HepG2 (cell line): ENCODE data around the gene SGCB. TPM values are rescaled to one million over a fixed set of nuclear protein-coding genes. Genes with fewer than 3 reads are reported as not detected.

Experiments
- ARNT ChIP-seq: fragments of 450-650 bp; IDR thresholded peaks from 2 replicates; pipeline ENCODE4 v1.6.1; 2017
- CERS6 ChIP-seq: sonication (generic); formaldehyde crosslinking; IDR thresholded peaks from 2 replicates; pipeline ENCODE4 v1.5.0; 2020; ENCODE audit warnings: missing genetic modification reagents
- CSRNP2 ChIP-seq: sonication (generic); formaldehyde crosslinking; conservative IDR thresholded peaks from 2 replicates; pipeline ENCODE4 v1.8.0; 2022; ENCODE audit warnings: low read depth, missing genetic modification reagents
- HNRNPUL1 ChIP-seq: fragments of 200-400 bp; formaldehyde crosslinking; IDR thresholded peaks from 2 replicates; pipeline ENCODE4 v1.6.1; 2017; ENCODE audit warnings: low read depth, mild to moderate bottlenecking, low read length, moderate library complexity
- MTERF4 ChIP-seq: sonication (generic); formaldehyde crosslinking; IDR thresholded peaks from 2 replicates; pipeline ENCODE4 v1.8.0; 2023; ENCODE audit warnings: mild to moderate bottlenecking, missing genetic modification reagents
- MTF1 ChIP-seq: sonication (generic); formaldehyde crosslinking; IDR thresholded peaks from 2 replicates; pipeline ENCODE4 v1.5.0; 2020; ENCODE audit warnings: missing genetic modification reagents
- NFIB ChIP-seq: sonication (generic); formaldehyde crosslinking; IDR thresholded peaks from 2 replicates; pipeline ENCODE4 v1.9.0; 2021; ENCODE audit warnings: missing genetic modification reagents, mild to moderate bottlenecking, borderline replicate concordance
- PAXIP1 ChIP-seq: sonication (generic); formaldehyde crosslinking; conservative IDR thresholded peaks from 2 replicates; pipeline ENCODE4 v1.4.0; 2020; ENCODE audit warnings: mild to moderate bottlenecking, missing genetic modification reagents, moderate library complexity
- WIZ ChIP-seq: sonication (generic); formaldehyde crosslinking; IDR thresholded peaks from 2 replicates; pipeline ENCODE4 v1.5.1; 2020; ENCODE audit warnings: mild to moderate bottlenecking, missing genetic modification reagents
- ZBTB39 ChIP-seq: sonication (generic); formaldehyde crosslinking; IDR thresholded peaks from 2 replicates; pipeline ENCODE4 v1.5.0; 2020; ENCODE audit warnings: missing genetic modification reagents
- ZBTB44 ChIP-seq: sonication (generic); formaldehyde crosslinking; IDR thresholded peaks from 2 replicates; pipeline ENCODE4 v1.4.0; 2020; ENCODE audit warnings: missing genetic modification reagents
- ZNF280D ChIP-seq: sonication (generic); formaldehyde crosslinking; IDR thresholded peaks from 2 replicates; pipeline ENCODE4 v1.5.1; 2020; ENCODE audit warnings: mild to moderate bottlenecking, missing genetic modification reagents
- ZNF709 ChIP-seq: sonication (generic); formaldehyde crosslinking; IDR thresholded peaks from 2 replicates; pipeline ENCODE4 v1.5.0; 2020; ENCODE audit warnings: mild to moderate bottlenecking, missing genetic modification reagents
- polyA plus RNA-seq, 8 experiments: library from polyadenylated mRNA; depleted of rRNA in 3 of 8; stranded (reverse) in 7 of 8; unstranded in 1 of 8; fragments of >200 nt; fragmentation: Illumina TruSeq in 4 of 8; extraction: Trizol in 4 of 8; gene quantifications; 2 replicates each; pipeline versions ENCODE4 v1.2.1 to v1.2.3, GENCODE V29; 2011 to 2016; ENCODE audit warnings: low read depth in 4 of 8, missing spikeins in 1 of 8, mixed read lengths in 1 of 8; ENCODE audit not compliant: insufficient read depth in 1 of 8
- total RNA-seq, 5 experiments: library from RNA; depleted of rRNA; stranded (reverse); fragments of >200 nt; fragmentation: Illumina TruSeq; extraction: Trizol; gene quantifications; 2 replicates each; pipeline ENCODE4 v1.2.3, GENCODE V29; 2016; ENCODE audit warnings: low read depth in 1 of 5

Gene SGCB
- total and polyA plus RNA-seq, 2 of the 13 experiments (the other 11 are each of a cell fraction or from before 2014, with no cell fraction given) = 2.2 to 4.8 TPM

GRCh38 chr4:52051615-52052474 is 13.7 kb upstream of the SGCB start (continued):
- no peak for TF ChIP-seq ZBTB39
- TF ChIP-seq CSRNP2 (CRISPR knock-in tag) = no peak
- TF ChIP-seq HNRNPUL1 = no peak
- no peak for TF ChIP-seq ARNT
- no peak for TF ChIP-seq PAXIP1
- peak; percentile 64; the same call in 1 of the 2 replicates for TF ChIP-seq ZNF280D
- TF ChIP-seq ZNF709 (CRISPR knock-in tag) = peak; percentile 34; the same call in 1 of the 2 replicates
- TF ChIP-seq WIZ (CRISPR knock-in tag) = 0 out of 2 replicates have a peak, but pooled peaks have one; percentile 44
- peak; percentile 73; the same call in 1 of the 2 replicates for TF ChIP-seq MTERF4 (CRISPR knock-in tag)
- no peak for TF ChIP-seq ZBTB44 (CRISPR knock-in tag)
- no peak for TF ChIP-seq NFIB (CRISPR knock-in tag)
- no peak for TF ChIP-seq CERS6 (CRISPR knock-in tag)
- TF ChIP-seq MTF1 = no peak
